ENCODE measurements around the gene CFAP100.

Gene CFAP100

GRCh38 chr3:126394179-126394976 lies at the start of gene CFAP100:
Gene CFAP100, plus strand, starts transcription at chr3:126394909. Its CDS starts 1,092 bp downstream, at chr3:126396001.
- no peak for DNase-seq

- no peak for DNase-seq
Observed at GRCh38 chr3:126345231-126345630, 49.5 kb upstream of the CFAP100 start.

GRCh38 chr3:126345641-126346460 lies 48.9 kb upstream of the CFAP100 start:
- no peak for DNase-seq

GRCh38 chr3:126346466-126346865 lies 48.2 kb upstream of the CFAP100 start:
- no peak for DNase-seq

GRCh38 chr3:126347543-126348161 lies 47.1 kb upstream of the CFAP100 start:
- no peak for DNase-seq

- DNase-seq: no peak
Observed at GRCh38 chr3:126348308-126348920, 46.3 kb upstream of the CFAP100 start.

GRCh38 chr3:126349071-126349470 lies 45.6 kb upstream of the CFAP100 start:
- DNase-seq: no peak

- no peak for DNase-seq
Observed at GRCh38 chr3:126349611-126350501, 44.9 kb upstream of the CFAP100 start.

GRCh38 chr3:126350502-126351085 lies 44.1 kb upstream of the CFAP100 start:
- DNase-seq: no peak

- DNase-seq: no peak
Observed at GRCh38 chr3:126351086-126351770, 43.5 kb upstream of the CFAP100 start.

GRCh38 chr3:126351771-126352475 lies 42.8 kb upstream of the CFAP100 start:
- no peak for DNase-seq

GRCh38 chr3:126352476-126353454 lies 41.9 kb upstream of the CFAP100 start:
- DNase-seq: no peak

- DNase-seq: no peak
Observed at GRCh38 chr3:126353694-126354321, 40.9 kb upstream of the CFAP100 start.

GRCh38 chr3:126354776-126355175 lies 39.9 kb upstream of the CFAP100 start:
- DNase-seq: no peak

GRCh38 chr3:126355251-126355650 lies 39.5 kb upstream of the CFAP100 start:
- no peak for DNase-seq

- no peak for DNase-seq
Observed at GRCh38 chr3:126355777-126356372, 38.8 kb upstream of the CFAP100 start.

GRCh38 chr3:126356373-126357264 lies 38.1 kb upstream of the CFAP100 start:
- no peak for DNase-seq
